HG03442 (cell line): Measurements from ENCODE around the gene STEAP4.
A peak's percentile ranks its signal among the peaks of the same experiment; 100 is the strongest.
"Not testable (repeated sequence)": the region's sequence is repeated elsewhere in the genome, so short reads cannot be mapped to it uniquely, and the experiment has no call there.

ENCODE experiments used
- ATAC-seq: cut with Tn5 transposase; IDR thresholded peaks from one replicate; pipeline ENCODE4 v1.9.1; 2021; ENCODE audit warnings: mild to moderate bottlenecking, moderate library complexity; ENCODE audit not compliant: unreplicated experiment

Gene STEAP4

GRCh38 chr7:88274856-88275255 is 31.8 kb downstream of the STEAP4 start:
- not testable (repeated sequence) for ATAC-seq

- ATAC-seq = no peak
These were observed 37.1 kb downstream of the STEAP4 start for GRCh38 chr7:88269586-88269985.

- ATAC-seq = no peak
These were observed 37.8 kb downstream of the STEAP4 start for GRCh38 chr7:88268858-88269257.

GRCh38 chr7:88268051-88268450 is 38.6 kb downstream of the STEAP4 start:
- no peak for ATAC-seq

GRCh38 chr7:88267421-88267820 is 39.3 kb downstream of the STEAP4 start:
- no peak for ATAC-seq

- ATAC-seq = not testable (repeated sequence)
These were observed 41.7 kb downstream of the STEAP4 start for GRCh38 chr7:88264987-88265386.

GRCh38 chr7:88262562-88262961 is 44.1 kb downstream of the STEAP4 start:
- no peak for ATAC-seq

GRCh38 chr7:88260719-88261118 is 46.0 kb downstream of the STEAP4 start:
- ATAC-seq = no peak

GRCh38 chr7:88259656-88260380 is 46.9 kb downstream of the STEAP4 start:
- no peak for ATAC-seq

- not testable (repeated sequence) for ATAC-seq
These were observed 48.4 kb downstream of the STEAP4 start for GRCh38 chr7:88258296-88258695.

GRCh38 chr7:88256906-88257305 is 49.8 kb downstream of the STEAP4 start:
- no peak for ATAC-seq

GRCh38 chr7:88254721-88255424 is 51.8 kb downstream of the STEAP4 start:
- no peak for ATAC-seq

GRCh38 chr7:88253640-88254039 is 53.1 kb downstream of the STEAP4 start:
- no peak for ATAC-seq

- no peak for ATAC-seq
These were observed 62.4 kb downstream of the STEAP4 start for GRCh38 chr7:88244258-88244657.

GRCh38 chr7:88243345-88243909 is 63.3 kb downstream of the STEAP4 start:
- peak; percentile 86 for ATAC-seq

GRCh38 chr7:88239852-88240251 is 66.8 kb downstream of the STEAP4 start:
- ATAC-seq = no peak

GRCh38 chr7:88233828-88234227 is 72.9 kb downstream of the STEAP4 start:
- no peak for ATAC-seq

- no peak for ATAC-seq
These were observed 76.0 kb downstream of the STEAP4 start for GRCh38 chr7:88230646-88231045.

GRCh38 chr7:88229302-88229995 is 77.2 kb downstream of the STEAP4 start:
- ATAC-seq = no peak

GRCh38 chr7:88226886-88227516 is 79.7 kb downstream of the STEAP4 start:
- ATAC-seq = no peak

GRCh38 chr7:88226201-88226600 is 80.5 kb downstream of the STEAP4 start:
- ATAC-seq = no peak
